ENCODE data around the gene TBC1D3B. TPM values are rescaled to one million over a fixed set of nuclear protein-coding genes. Genes with fewer than 3 reads are reported as not detected.
"Not testable (repeated sequence)": the region's sequence is repeated elsewhere in the genome, so short reads cannot be mapped to it uniquely, and the experiment has no call there.

The TBC1D3B gene
- total RNA-seq, 1 donor from 2014 or later = 14.5 TPM

DNA sequence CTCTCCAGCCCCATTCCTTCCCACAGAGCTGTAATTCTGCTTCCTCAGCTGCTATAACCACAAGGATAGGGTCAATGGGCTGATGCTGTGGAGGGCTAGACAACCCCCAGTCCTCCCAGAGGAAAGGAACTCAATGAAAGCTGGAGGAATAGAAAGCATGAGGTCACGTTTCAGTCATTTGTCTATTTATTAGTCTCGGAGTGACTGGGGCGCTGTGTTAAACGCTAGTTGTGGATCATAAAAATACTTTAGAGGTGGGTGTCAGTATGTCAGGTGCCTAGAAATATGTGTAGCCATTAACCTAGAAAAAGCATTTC, 20.9 kb upstream of the TBC1D3B start:
- peak; percentile 47 for DNase-seq (ENCODE audit: extremely low spot score, unreplicated experiment)
- Mint-ChIP-seq H3K27me3 (peaks cover 25% of the 10 kb centered on the region), H3K36me3 (no peaks in the 10 kb centered on the region), H3K4me3 (no peak overlapping the region), H3K9me3 (no peaks in the 10 kb centered on the region), H3K27ac (no peak overlapping the region), H3K4me1 (ENCODE audit: unreplicated experiment) (peaks cover 8% of the 10 kb centered on the region)
- TF ChIP-seq, protein P1, sequence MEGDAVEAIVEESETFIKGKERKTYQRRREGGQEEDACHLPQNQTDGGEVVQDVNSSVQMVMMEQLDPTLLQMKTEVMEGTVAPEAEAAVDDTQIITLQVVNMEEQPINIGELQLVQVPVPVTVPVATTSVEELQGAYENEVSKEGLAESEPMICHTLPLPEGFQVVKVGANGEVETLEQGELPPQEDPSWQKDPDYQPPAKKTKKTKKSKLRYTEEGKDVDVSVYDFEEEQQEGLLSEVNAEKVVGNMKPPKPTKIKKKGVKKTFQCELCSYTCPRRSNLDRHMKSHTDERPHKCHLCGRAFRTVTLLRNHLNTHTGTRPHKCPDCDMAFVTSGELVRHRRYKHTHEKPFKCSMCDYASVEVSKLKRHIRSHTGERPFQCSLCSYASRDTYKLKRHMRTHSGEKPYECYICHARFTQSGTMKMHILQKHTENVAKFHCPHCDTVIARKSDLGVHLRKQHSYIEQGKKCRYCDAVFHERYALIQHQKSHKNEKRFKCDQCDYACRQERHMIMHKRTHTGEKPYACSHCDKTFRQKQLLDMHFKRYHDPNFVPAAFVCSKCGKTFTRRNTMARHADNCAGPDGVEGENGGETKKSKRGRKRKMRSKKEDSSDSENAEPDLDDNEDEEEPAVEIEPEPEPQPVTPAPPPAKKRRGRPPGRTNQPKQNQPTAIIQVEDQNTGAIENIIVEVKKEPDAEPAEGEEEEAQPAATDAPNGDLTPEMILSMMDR (conservative IDR thresholded peaks at IDR 0.05) = no peak

DNA sequence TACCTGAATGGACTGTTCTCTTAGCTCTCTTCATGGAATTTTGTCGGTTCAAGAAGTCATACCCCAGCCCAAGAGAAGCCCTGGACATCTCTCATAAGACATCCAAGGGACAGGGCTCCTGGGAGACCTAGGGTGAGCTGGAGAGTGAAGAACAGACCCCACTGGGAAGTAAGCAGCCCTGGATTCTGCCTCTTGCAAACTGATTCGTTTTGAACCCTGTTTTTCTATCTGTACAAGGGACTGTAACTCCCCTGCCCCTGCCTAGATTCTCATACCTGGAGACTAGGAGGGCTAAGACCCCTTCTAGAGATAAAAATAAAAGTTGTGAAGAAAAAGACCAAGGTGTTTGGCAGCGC, 19.7 kb upstream of the TBC1D3B start:
- TF ChIP-seq, protein P1 (conservative IDR thresholded peaks at IDR 0.05) = no peak
- Mint-ChIP-seq H3K36me3 (no peaks in the 10 kb centered on the region), H3K4me3 (no peak overlapping the region), H3K4me1 (ENCODE audit: unreplicated experiment) (peaks cover 10% of the 10 kb centered on the region), H3K27ac (no peak overlapping the region), H3K9me3 (no peaks in the 10 kb centered on the region), H3K27me3 (peaks cover 28% of the 10 kb centered on the region)
- peak; percentile 40 for DNase-seq (ENCODE audit: extremely low spot score, unreplicated experiment)

DNA sequence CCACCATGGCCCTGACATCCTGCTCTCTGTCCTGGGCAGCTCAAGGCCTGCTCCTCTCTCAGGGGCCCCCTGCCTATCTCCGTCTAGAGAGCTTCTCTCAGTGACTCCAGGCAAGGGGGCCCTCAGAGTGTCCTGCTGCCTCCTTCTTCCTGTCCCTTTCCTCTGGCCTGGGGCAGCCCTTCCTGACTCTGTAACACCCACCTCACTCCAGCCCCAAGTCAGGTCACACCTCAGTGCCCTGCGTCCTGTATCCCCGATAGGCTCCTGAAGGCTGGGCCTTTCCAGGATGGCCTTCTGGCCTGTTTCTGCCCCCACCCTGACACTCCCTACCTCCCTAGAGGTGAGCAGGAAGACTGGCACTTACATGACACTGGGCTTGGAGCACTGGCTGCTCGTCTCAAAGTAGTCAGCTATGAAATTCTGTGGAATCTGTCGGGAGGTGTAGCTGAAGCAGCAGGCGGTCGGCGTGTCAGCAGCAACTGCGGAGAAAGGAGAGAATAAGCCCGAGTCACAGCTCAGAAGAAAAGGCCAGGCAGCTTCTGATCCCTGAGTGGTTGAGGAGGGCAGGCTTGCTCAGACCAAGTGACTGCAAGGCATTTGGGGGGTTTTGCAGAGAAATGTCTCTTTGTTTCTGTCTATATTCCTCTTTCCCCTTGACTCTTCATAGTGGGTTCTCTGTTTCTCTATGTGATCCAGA, 19.1 kb upstream of the TBC1D3B start:
- TF ChIP-seq, protein P1 (conservative IDR thresholded peaks at IDR 0.05) = no peak
- peaks cover 10% of the 10 kb centered on the region for H3K4me1 Mint-ChIP-seq (ENCODE audit: unreplicated experiment)
- peaks cover 28% of the 10 kb centered on the region for H3K27me3 Mint-ChIP-seq
- peak overlapping the region; percentile 26 for H3K4me3 Mint-ChIP-seq
- peak; percentile 75 for DNase-seq (ENCODE audit: extremely low spot score, unreplicated experiment)
- peak overlapping the region; percentile 24 for H3K27ac Mint-ChIP-seq
- no peaks in the 10 kb centered on the region for H3K36me3 Mint-ChIP-seq
- no peaks in the 10 kb centered on the region for H3K9me3 Mint-ChIP-seq

DNA sequence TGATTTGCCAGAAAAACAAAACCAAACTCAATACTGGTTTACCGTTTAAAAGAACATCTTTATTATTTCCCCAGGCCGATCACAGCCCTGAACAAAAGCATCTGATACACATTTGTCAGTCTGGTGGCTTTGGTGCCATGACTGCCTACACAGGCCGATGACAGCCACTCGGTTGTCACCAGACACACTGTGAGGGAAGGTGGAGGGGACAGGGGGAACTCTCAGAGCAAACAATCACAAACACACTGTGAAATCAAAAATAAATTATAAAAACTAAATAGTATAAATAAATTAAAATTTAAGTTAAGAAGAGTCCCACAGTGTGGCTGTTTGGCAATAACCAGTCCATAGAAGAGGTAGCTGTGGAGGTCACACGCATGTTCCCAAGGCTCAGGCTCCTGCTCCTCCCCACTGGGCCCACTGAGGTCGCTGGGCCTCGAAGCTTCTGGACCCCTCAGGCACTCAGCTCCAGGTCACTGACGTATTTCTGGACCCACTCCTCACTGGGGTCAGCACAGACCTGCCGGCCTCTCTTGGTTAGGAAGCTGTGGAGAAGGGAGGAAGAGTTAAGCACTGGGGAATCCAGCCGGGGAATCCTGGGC, 18.5 kb upstream of the TBC1D3B start:
- not testable (repeated sequence) for H3K36me3 Mint-ChIP-seq, H3K9me3 Mint-ChIP-seq, H3K4me3 Mint-ChIP-seq, H3K27ac Mint-ChIP-seq
- Mint-ChIP-seq H3K27me3 (peaks cover 29% of the 10 kb centered on the region), H3K4me1 (ENCODE audit: unreplicated experiment) (peaks cover 10% of the 10 kb centered on the region)
- peak; percentile 65 for DNase-seq (ENCODE audit: extremely low spot score, unreplicated experiment)

DNA sequence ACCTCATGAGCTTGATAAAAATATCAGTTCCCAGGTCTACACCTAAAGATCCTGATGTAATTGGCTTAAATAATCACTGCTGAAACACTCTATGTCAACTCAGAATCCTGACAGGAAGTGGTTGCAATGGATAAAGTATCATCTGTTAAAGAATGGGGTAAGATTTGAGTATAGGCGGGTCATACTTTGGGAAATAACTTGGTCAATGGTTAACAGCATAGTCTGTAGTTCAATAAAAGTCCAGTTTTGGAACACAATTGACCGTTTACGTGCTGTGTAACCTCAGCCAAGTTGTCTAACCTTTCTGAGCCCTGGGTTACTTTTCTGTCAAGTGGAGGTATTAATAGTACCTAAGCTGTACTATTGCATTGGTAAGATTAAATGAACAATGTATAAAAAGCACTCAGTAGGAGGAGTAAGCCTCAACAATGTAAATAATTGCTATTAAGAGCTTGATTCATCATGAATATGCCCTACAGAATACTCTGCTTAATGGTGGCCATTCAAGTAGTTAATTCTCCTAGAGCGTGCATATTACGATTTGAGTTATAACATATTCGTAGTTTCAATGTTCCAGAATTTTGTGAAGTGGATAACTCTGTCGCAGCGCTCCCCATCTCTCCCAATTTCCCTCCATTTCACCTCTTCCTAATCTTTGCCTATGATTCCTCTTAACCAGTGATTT, 17.9 kb upstream of the TBC1D3B start:
- Mint-ChIP-seq H3K4me1 (ENCODE audit: unreplicated experiment) (peaks cover 10% of the 10 kb centered on the region), H3K27me3 (peaks cover 31% of the 10 kb centered on the region)
- not testable (repeated sequence) for H3K36me3 Mint-ChIP-seq; H3K27ac Mint-ChIP-seq; DNase-seq (ENCODE audit: extremely low spot score, unreplicated experiment); H3K9me3 Mint-ChIP-seq; H3K4me3 Mint-ChIP-seq

DNA sequence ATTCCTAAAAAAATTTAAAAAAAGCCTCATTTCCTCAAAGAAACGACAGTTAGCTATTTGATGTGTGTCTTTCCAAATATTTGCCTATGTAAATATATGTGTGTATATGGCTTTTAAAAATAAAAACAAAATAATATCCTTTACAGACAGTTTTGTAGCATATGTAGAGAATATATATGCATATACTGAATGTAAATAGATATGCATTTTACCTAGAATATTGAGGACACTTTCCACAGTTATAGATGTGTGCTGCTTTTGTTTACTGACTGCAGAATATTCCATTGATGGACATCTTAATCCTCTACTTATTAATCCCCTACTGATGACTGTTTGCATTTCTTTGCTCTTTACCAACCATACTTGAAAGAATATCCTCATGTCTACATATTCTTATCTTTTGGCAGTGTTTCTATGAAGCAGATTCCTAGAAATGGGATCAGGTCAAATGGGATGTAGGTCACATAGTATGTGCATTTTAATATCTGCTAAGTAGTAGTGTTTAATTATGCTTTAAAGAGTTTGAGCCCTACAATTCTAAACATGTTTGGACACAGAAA, 16.9 kb upstream of the TBC1D3B start:
- peaks cover 33% of the 10 kb centered on the region for H3K27me3 Mint-ChIP-seq
- H3K4me3 Mint-ChIP-seq = no peak overlapping the region
- TF ChIP-seq, protein P1 (conservative IDR thresholded peaks at IDR 0.05) = no peak
- DNase-seq (ENCODE audit: extremely low spot score, unreplicated experiment) = no peak
- H3K9me3 Mint-ChIP-seq = no peaks in the 10 kb centered on the region
- no peak overlapping the region for H3K27ac Mint-ChIP-seq
- H3K36me3 Mint-ChIP-seq = no peaks in the 10 kb centered on the region
- H3K4me1 Mint-ChIP-seq (ENCODE audit: unreplicated experiment) = peaks cover 10% of the 10 kb centered on the region

DNA sequence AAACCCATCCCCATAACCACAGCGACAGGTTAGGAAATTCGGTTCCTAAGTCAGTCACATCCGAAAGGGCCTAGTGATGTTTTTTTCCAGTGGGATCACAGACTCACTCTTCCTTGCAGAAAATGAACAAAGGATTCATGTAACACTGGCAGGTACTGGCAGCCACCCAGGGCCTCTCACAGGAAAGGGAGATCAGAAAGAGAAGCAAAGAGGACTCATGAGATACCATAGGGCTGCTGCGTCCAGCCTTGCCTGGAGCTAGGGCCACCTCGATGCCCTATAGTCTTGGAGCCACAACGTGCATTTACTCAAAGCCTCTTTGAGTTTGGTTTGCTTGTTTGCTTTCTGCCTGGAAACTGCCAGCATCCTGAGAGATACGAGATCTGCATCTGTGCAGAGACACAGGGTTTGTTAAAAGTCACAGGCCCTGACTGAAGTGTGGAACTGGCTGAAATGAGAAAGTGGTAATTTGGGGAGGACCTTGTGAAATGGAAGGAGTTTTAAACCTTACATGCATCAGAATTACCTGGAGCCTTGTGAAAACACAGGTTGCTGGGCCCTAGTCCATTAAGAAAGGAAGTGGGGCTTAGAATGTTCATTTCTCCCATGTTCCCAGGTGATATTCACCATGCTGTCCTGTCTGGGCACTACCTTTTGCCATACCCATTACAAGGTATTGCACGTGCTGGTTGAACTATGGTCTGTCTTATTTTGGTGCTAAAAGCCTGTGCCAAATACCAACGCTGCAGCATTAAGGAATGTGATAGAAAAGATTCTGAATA, 14.3 kb upstream of the TBC1D3B start:
- H3K4me3 Mint-ChIP-seq, H3K9me3 Mint-ChIP-seq, H3K27ac Mint-ChIP-seq, H3K36me3 Mint-ChIP-seq: not testable (repeated sequence)
- peaks cover 10% of the 10 kb centered on the region for H3K4me1 Mint-ChIP-seq (ENCODE audit: unreplicated experiment)
- DNase-seq (ENCODE audit: extremely low spot score, unreplicated experiment) = peak; percentile 36
- H3K27me3 Mint-ChIP-seq = peaks cover 55% of the 10 kb centered on the region

DNA sequence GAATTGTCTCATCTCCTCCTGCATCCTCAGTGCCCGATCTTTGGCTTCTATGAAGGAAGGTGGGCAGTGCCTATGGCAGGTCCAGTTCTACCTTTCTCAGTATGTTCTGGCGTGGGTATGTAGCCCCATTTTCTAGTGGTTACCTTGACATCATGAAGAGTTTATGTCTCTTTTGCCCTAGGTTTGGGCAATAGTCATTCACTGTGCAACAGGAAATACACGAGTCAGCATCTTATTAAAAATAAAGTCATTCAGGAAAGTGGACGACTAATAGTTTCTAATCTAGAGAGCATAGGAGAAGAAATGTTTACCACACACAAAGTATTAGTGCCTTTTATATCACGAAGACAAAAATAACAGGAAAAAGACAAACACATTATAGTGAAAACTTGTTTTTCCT, 13.6 kb upstream of the TBC1D3B start:
- H3K36me3 Mint-ChIP-seq; DNase-seq (ENCODE audit: extremely low spot score, unreplicated experiment); H3K4me3 Mint-ChIP-seq; H3K4me1 Mint-ChIP-seq (ENCODE audit: unreplicated experiment); H3K9me3 Mint-ChIP-seq; H3K27ac Mint-ChIP-seq: not testable (repeated sequence)
- H3K27me3 Mint-ChIP-seq = peaks cover 58% of the 10 kb centered on the region
